DMS79 treated with DMSO at 0.1 percent for 48 hours (cell line): Measurements from ENCODE around the gene ZNF432.
"Not testable (repeated sequence)": the region's sequence is repeated elsewhere in the genome, so short reads cannot be mapped to it uniquely, and the experiment has no call there.

Experiments used
- DNase-seq: peaks from one replicate; lab custom pipeline; 2025; lab: John Stamatoyannopoulos, UW

Gene ZNF432

DNA sequence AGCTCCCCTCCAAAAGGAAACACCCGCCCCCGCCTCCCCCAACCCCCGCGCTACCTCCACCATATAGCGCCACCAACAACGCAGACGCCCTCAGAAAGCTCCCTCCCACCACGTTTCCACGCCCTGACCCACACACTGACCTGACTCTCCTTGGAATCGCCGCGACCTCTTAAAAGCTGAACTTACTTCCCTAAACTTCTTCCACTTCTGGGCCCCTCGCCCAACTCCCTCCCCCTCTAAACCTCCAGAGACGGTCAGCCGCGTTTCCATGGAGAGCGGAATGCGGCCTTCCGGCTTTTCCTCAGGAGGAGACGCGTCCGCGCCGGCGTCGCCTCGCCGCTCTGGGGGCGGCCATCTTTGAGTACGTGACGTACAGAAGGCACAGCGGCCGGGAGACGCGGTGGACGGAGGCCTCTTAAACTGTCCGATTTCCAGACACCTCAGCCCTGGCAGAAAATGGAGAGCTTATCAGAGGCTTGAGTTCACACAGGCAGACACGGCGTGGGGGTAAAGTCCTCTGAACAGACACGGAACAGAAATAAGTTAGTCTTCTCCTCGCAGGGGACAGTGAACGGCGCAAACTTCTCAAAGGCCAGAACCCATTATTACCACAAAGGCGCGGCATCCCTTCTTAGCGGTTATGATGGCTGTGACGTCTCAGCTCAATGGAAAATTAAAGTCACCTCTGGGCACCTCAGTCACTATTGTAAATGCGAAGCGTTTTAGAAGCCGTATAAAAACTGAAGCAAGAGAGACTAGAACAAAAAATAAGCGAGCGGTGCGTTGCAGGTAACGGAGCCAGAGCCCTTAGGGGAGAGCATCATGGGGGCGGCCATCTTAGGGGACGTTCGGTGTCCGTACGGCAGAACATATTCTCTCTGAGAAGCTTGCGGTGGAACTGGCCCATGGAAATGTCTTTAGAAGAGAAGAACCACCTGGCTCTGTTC is at the start of gene ZNF432:
ZNF432 (minus strand) TSS at position 284 of the 947 bp plus-strand sequence. CDS start 1,970 bp downstream, outside the sequence.
- DNase-seq = peak; percentile 93

GRCh38 chr19:52096416-52096815 is 47.8 kb upstream of the ZNF432 start:
- not testable (repeated sequence) for DNase-seq

- DNase-seq = peak; percentile 85
Observed at GRCh38 chr19:52095172-52096014, 46.8 kb upstream of the ZNF432 start, which contains the start of gene ZNF841. Gene ZNF841, minus strand, starts transcription at chr19:52095765. Its CDS starts 10,964 bp downstream, at chr19:52084801.

- DNase-seq = peak; percentile 15
Observed at GRCh38 chr19:52094526-52095130, 46.0 kb upstream of the ZNF432 start.

DNA sequence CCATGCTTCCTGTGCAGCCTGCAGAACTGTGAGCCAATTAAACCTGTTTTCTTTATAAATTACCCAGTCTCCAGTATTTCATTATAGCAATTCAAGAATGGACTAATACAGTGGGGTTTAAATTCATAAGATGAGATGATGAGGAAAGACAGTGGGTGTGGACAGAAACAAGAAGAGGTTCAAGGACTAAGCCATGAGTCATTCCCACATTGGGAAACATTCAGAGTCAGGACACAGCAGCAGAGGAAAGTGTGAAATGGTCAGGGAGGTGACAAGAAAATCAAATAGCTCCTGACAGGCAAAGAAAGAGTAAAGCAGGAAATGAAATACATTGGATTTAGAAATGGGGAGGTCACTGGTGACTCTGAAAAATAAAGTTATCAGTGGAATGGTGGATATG is 37.8 kb upstream of the ZNF432 start:
- DNase-seq = no peak

GRCh38 chr19:52070496-52070895 is 21.9 kb upstream of the ZNF432 start:
- no peak for DNase-seq

- DNase-seq = no peak
Observed at GRCh38 chr19:52069653-52070052, 21.0 kb upstream of the ZNF432 start.

- no peak for DNase-seq
Observed at GRCh38 chr19:52066258-52066863, 17.7 kb upstream of the ZNF432 start.

DNA sequence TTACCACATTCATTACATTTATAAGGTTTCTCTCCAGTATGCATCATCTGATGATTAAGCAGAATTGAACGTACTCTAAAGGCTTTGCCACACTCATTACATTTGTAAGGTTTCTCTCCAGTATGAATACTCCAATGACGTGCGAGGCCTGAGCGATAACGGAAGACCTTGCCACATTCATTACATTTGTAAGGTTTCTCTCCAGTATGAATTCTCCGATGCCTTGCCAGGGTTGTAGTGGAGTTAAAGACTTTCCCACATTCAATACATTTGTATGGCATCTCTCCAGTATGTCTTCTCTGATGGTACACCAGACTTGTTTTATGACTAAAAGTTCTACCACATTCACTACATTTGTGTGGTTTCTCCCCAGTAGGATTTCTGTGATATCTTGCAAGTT is 16.8 kb upstream of the ZNF432 start:
- DNase-seq = no peak

DNA sequence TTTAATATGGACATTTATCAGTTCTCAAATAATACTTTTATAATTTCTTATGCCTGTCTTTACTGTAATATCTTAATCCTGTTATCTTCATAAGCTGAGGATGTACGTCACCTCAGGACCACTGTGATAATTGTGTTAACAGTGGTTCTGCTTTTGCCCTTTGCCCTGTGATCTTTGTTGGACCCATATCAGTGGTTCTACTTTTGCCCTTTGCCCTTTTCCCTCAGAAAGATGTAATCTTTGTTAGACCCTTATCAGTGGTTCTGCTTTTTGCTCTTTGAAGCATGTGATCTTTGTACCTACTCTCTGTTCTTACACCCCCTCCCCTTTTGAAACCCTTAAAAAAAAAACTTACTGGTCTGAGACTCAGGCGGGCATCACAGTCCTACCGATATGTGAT is 7.8 kb upstream of the ZNF432 start:
- not testable (repeated sequence) for DNase-seq

GRCh38 chr19:52051736-52052135 is 3.1 kb upstream of the ZNF432 start:
- not testable (repeated sequence) for DNase-seq

- DNase-seq = no peak
Observed at GRCh38 chr19:52039169-52039568, 9.5 kb downstream of the ZNF432 start.

GRCh38 chr19:52034051-52034728 is 14.4 kb downstream of the ZNF432 start:
- DNase-seq = no peak

DNA sequence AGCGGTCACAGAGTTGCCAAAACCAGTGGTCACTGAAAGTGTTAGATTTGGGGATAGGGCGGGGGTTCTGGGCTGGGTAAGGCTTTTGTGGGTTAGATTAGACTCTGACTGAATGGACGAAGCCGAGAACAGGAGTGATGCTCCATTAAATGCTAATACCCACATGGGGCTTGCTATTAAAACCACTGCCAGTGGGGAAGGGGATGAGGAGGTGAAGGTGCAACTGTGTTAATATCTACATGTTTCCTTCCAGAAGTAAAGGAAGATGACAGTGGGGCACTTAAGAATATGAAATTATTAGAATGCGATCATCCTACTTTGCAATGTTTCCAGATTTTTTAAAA is 19.9 kb downstream of the ZNF432 start:
- DNase-seq = peak; percentile 76

- DNase-seq = peak; percentile 99
Observed at GRCh38 chr19:52028027-52028779, 20.4 kb downstream of the ZNF432 start, which contains the start of gene ZNF614. Gene ZNF614, minus strand, starts transcription at chr19:52028379. Its CDS starts 2,634 bp downstream, at chr19:52025745.

GRCh38 chr19:52026255-52026990 is 22.2 kb downstream of the ZNF432 start:
- not testable (repeated sequence) for DNase-seq

DNA sequence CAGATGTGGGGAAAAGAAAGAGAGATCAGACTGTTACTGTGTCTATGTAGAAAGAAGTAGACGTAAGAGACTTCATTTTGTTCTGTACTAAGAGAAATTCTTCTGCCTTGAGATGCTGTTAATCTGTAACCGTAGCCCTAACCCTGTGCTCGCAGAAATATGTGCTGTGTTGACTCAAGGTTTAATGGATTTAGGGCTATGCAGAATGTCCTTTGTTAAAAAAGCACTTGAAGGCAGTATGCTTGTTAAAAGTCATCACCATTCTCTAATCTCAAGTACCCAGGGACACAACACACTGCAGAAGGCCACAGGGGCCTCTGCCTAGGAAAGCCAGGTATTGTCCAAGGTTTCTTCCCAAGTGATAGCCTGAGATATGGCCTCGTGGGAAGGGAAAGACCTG is 24.2 kb downstream of the ZNF432 start:
- DNase-seq = not testable (repeated sequence)

DNA sequence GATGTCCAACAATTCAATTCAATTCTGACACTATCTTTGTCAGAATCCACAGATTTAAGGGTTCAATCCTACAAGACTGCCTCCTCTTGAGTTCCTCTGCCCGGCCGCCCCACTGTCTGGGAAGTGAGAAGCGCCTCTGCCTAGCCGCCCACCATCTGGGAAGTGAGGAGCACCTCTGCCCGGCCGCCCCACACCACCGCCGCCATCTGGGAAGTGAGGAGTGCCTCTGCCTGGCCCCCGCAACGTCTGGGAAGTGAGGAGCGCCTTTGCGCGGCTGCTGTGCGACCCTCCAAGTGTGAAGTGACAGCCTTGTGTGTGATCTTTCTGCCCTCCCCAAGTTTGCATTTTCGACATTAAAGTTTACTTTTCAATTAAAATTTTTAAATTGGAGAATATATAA is 26.4 kb downstream of the ZNF432 start:
- DNase-seq = no peak

GRCh38 chr19:52020506-52020905 is 28.1 kb downstream of the ZNF432 start:
- DNase-seq = no peak

GRCh38 chr19:52010674-52011073 is 38.0 kb downstream of the ZNF432 start:
- no peak for DNase-seq
